ENCODE data around the gene EIF3L.
A peak's percentile ranks its signal among the peaks of the same experiment; 100 is the strongest.

Gene EIF3L

DNA sequence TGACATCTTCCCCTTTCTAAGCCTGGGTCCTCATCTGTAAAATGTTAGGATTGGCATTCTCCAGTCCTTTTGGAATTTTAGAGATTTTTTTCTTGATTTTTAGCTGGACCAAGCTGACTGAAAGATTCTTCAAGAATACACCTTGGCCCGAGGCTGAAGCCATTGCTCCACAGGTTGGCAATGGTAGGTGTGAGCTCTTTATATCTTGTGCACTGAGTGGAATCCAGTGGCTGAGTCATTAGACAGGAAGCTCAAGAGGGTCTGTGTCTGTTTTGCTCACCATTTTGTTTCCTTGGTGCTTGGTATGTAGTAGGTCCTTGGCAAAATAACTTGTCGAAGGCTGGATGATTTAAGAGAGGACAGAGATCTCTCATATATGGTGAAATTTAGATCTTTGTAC is 6.2 kb downstream of the EIF3L start:
- no peak for DNase-seq

GRCh38 chr22:37860796-37861421 is 11.7 kb downstream of the EIF3L start:
- DNase-seq: no peak

DNA sequence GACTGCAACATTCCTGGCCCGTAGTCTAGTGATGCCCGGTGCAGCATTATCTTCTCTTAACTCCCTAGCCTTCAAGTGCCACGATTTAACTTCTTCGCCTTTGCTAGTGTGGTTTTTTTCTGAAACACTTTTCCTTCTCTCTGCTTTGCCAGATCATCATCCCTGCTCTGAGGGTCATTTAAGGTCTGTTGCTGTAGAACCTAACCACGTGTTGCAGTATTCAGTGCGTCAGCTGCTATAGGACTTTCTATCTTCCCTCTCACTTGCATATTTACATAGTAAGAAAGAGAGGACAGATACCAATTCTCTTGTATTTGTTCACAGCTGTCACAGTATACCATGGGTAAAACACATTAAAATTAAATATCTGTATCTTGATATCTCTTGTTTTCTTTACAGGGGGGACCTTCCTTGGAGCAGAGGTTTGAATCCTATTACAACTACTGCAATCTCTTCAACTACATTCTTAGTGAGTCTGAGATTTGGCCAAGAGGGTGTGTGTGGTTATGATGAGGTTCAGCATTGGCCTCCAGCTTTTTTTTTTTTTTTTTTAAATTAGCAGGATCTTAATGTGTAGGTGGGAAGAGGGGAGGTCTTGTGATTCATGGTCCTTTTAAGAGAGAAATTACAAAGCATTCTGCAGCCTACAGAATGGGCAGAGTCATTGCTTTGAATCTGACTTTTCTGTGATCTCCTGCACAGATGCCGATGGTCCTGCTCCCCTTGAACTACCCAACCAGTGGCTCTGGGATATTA is 13.5 kb downstream of the EIF3L start:
- DNase-seq: no peak

- DNase-seq: no peak
These were observed 16.3 kb downstream of the EIF3L start for GRCh38 chr22:37865510-37865909.

DNA sequence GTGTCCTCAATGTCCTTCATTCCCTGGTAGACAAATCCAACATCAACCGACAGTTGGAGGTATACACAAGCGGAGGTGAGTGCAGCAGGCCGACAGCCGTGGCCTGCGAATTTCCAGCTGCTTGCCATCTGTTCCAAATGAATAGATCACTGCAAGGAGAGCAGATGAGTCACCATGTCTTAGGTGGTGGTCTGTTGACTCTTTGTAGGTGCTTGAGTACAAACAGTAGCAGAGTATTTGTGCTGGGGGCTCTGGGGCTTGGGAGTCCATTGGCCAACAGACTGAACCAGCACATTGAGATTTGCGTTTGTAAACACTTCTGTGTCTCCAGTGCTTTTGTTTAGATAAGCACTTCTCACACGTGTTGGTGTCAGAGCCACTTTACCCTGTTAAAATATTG is 21.1 kb downstream of the EIF3L start:
- no peak for DNase-seq

GRCh38 chr22:37880668-37881440 is 31.6 kb downstream of the EIF3L start:
- DNase-seq: no peak

DNA sequence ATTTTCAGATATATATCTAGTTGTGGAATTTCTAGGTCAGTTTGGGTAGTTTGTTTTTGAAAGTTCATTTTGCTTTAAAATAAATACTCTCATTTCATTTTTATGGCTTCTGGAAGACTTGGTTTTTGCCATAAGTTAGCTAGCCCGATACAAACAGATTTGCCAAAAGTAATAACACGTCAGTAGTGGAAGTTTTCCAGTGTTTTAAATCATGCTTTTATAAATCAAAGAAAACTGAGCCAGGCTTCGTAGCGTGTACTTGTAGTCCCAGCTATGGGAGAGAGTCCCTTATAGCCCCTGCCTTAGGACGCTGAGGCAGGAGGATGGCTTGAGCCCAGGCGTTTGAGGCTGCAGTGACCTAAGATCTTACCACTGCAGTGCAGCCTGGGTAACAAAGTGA is 35.2 kb downstream of the EIF3L start:
- DNase-seq: no peak

DNA sequence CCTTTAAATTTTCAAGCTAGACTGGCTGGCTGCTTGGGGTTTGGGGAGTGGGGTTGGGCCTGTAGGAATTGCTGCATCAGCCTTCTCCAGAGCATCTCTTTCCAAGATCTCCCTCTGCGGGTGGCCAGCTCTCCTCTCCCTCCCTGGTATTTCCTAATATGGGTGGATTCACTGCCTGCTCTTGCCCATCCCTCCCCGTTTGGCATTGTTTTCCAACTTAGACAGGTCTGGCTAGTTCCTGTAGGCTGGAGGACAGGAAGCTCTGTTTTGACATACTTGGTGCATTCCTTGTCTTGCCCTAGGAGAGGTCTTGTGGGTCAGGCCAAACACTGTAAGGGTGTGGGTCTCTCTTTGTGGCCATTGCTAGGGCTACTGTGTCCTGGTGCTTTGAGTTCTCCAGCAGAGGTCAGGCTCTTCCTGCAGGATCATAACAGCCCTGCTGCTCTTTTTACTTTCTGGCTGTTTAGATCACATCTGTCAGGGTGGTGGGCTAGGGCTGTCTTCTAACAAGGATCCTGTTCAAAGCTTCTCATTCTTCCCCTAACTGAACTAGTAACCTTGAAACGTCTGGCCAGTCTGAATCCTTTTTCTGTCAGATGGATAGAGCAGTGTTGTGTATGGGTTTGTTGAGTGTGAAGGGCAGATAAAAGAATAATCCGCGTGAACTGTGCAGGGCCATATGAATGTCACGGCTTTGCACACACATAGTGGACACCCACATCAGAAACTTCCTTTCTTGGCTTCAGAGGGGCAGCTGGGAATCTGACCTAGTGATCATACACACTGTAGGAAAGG is 38.6 kb downstream of the EIF3L start:
- no peak for DNase-seq

- no peak for DNase-seq
These were observed 42.7 kb downstream of the EIF3L start for GRCh38 chr22:37891926-37892325.

DNA sequence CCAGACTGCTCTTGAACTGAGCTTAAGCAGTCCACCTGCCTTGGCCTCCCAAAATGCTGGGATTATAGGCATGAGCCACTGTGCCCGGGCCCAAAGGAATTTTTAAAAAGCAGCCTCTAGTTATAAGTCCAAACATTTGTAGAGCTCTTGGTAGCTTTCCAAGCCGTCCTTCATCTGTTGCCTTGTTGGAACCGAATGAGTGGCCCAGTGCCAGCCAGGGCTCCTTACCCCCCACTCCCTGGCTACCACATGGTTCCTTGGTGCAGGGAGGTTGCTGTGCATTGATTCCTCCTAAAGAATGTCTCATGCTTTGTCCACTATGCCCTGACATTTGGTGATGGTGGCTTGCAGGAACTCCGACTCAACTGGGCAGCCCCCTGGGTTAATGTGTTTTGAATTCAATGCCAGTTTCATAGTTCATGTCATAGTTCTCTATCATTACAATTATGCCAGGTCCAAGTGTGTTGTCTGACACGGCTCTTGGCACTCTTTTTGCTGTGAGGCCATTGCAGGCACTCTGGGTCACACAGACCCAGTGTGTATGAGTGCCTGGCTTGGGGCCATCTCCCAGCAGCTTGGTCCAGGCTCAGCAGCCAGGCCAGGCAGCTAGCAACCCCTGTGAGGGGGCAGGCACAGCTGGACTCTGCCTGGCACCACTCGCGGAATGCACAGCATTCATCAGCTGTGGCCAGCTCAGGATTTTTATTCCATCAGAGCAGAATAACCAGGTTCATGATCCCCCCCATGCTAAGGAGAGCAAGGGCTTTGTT is 43.5 kb downstream of the EIF3L start:
- no peak for DNase-seq

DNA sequence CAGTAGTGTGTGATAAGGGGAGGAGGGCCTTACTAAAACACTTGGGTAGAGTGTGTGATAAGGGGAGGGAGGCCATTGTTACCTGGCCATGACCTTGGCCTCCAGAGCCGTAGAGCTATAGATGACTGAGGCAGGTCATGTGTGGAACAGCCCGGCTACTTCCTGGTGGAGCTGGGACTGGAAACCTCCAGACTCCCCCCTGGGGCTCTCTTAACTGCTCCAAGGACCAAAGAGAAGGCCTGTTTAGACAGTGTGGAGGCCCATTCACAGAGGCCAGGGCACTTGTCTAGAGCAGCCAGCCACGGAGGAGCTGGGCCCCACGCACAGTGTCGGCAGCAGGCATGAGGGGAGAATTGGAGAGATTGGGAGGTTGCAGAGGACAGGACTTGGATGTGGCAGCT is 44.4 kb downstream of the EIF3L start:
- no peak for DNase-seq

DNA sequence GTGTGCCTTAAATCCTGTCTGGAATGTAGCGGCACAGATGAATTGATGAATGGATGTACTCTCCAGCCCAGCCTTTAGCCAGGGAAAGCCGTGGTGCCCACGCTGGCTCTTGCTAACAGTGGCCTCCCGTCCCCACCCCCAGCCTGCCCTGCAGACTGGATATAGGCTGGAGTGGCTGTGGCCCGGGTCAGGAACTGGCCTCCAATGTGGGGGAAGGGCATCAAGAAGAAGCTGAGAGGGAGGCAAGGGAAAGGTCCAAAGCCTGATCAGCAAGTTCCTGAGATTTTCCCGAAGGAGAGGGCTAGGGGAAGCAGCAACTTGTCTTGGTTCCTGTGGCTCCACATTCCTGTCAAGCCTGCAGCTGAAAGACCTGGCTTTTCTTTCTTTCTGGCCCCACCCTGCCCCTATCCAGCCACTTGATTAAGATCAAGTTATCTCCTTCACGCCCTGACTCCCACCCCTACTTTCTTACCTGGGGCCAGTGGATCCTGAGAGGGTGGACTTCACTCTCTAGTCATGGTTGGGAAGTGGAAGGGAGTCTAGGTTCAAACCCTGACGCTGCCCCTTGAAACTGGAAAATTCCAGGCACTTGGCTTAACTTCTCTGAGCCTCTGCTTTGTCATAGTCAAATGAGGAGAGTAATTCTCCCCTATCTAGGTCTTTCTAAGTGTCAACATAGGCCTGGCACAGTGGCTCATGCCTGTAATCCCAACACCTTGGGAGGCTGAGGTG is 45.9 kb downstream of the EIF3L start:
- no peak for DNase-seq

DNA sequence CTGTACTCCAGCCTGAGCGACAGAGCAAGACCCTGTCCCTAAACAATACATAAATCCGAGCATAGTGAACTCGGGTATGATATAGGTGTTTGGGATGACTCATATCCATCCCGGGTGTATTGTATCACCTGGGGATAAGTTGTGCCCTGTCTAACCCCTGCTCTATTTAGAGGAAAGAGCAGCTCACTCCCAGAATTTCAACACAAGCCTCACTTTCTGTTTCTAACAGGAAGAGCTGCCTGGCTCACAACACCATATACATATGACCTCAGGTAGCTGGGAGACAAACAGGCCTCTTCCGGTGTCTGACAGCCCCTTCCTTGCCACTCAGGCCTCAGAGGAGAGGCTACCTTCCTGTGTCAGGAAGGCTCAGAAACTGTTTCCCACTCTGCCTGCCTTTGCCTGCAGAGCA is 47.0 kb downstream of the EIF3L start:
- peak in 1 of 2 donors; percentile 71 for DNase-seq

GRCh38 chr22:37896939-37897338 is 47.7 kb downstream of the EIF3L start:
- DNase-seq: no peak

DNA sequence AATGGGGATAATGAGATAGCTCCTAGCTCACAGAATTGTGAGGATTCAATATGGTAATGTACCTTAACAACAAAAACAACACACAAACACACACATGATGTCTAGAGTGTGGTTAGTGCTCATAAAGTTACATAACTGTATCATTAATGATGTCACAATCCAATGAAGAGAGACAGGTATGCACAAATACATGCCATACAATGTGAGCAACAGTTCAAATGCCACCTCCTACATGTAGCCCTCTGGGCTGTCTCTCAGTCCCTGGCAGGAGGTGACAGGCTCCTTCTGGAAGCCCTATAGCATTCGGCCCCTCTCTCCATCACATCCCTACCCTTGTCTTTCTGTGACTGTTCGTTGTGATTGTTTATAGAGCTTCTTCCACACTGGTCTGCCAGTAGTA is 48.6 kb downstream of the EIF3L start:
- no peak for DNase-seq

DNA sequence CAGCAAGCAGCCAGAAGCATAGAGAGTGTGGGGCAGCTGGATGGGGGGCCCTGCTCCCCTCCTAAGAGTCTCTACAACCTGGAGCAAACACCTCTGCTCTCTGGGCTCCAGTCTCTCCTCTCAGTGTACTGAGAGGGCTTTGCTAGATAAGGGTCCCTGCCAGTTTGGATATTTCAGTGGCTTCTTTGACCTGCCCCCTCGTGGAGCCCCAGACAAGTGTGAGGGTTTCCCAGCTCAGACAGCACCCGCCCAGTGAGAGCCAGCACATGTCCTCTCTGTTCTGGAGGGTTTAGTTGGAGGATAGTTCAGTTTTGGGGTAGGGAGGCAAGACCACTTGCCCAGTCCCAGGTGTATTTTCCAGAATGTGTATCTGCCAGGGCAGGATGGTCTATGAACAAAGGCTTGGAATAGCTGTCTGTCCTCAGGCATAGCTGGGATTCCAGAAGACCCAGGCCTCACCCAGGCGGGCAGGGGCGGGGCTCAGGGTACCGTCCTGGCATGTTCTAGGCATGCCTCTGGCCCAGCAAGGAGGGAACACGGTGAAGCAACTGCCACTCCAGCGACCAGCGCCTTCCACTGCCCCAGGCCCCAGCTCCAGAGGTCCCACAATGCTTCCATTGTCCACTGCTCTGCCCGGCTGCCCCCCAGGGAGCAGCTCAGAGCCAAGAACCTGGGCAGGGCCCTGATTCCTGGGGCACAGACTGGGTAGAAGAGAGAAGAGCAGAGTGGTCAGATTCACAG is 49.4 kb downstream of the EIF3L start:
- no peak for DNase-seq

DNA sequence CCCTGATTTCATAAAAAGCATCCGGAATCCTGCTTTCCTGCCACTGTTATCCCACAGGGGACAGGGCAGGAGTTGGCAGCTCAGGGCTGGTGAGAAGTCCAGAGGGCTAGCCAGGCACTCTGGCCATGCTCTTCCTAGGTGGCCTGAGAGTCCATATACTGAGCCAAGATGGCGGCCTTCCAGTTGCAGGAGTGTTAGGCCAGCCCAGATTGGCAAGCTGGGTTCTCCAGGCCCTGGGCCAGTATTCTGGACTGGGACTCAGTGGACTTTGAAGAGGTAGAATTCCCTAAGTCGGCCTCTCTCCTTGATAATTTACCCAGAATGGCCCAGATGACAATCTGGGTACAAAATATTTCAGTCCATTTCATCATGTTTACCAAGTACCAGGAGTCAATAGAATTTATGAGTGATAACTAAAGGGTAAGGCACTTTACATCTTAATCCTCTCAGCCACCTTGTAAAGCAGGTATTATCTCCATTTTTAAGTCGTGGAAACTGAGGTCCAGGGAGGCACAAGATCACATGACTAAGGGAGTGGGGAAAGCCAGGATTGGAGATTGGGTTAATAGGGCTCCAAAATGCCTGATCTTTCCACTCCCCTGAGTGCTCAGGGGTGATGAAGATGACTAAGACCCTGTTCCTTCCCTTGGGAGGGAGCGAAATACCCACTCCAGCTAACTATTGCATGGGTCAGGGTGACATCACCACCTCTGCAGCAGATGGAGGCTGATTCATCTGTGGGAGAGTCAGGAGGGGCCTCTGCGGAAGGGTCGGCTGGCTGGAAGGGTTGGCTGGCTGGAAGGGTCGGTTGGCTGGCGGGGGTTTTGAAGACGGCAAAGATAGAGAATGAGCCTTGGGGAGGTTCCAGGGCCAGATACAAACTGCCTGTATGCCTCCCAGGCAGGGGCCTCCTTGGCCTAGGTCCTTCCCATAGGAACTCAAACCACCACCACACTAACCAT is 55.6 kb downstream of the EIF3L start:
- DNase-seq: peak; percentile 57 to 81

GRCh38 chr22:37905534-37906363 is 56.5 kb downstream of the EIF3L start, which contains the start of gene MICALL1:
MICALL1 (plus strand) TSS chr22:37906297; CDS start chr22:37906423, 126 bp downstream.
- peak in 1 of 2 donors; percentile 63 for DNase-seq
